Activated B cell treated with CpG ODN at 0.5 μM for 24 hours (primary cell): ENCODE data around the gene HS3ST2. TPM values are rescaled to one million over a fixed set of nuclear protein-coding genes. Genes with fewer than 3 reads are reported as not detected.

Experiments
- ATAC-seq: fragments of 200-7000 bp; cut with Tn5 transposase; one replicate; pipeline ENCODE4 v1.10.0; 2021; ENCODE audit warnings: low read depth, mild to moderate bottlenecking, moderate library complexity
- CTCF ChIA-PET: fragments of 350-600 bp; sonication (Branson Sonifier 250); formaldehyde crosslinking; loops from one replicate; lab custom pipeline; 2021; ENCODE audit warnings: antibody characterized with exemption; lab: Charles Lee
- POLR2A ChIA-PET: fragments of 350-600 bp; sonication (Branson Sonifier 250); formaldehyde crosslinking; loops from one replicate; lab custom pipeline; 2021; ENCODE audit warnings: antibody characterized with exemption; lab: Charles Lee
- DNase-seq: peaks from one replicate; pipeline ENCODE4 v3.0.0; 2022
- H3K27ac Mint-ChIP-seq: one replicate; pipeline ENCODE4 v1.8.0; 2020; ENCODE audit warnings: mixed read lengths
- H3K27me3 Mint-ChIP-seq: one replicate; pipeline ENCODE4 v1.8.0; 2021; ENCODE audit warnings: mixed read lengths
- H3K36me3 Mint-ChIP-seq: one replicate; pipeline ENCODE4 v1.8.0; 2021; ENCODE audit warnings: low read depth, mixed read lengths
- H3K4me1 Mint-ChIP-seq: one replicate; pipeline ENCODE4 v1.8.0; 2021; ENCODE audit warnings: mixed read lengths
- H3K4me3 Mint-ChIP-seq: one replicate; pipeline ENCODE4 v1.8.0; 2020; ENCODE audit warnings: mild to moderate bottlenecking, mixed read lengths
- H3K9me3 Mint-ChIP-seq: one replicate; pipeline ENCODE4 v1.8.0; 2020; ENCODE audit warnings: mixed read lengths
- intact Hi-C: fragments of 100-400 bp; cut with micrococcal nuclease; formaldehyde crosslinking; loops from one replicate; pipeline ENCODE4 v1.15.1; 2024
- total RNA-seq: library from RNA; stranded (reverse); gene quantifications from 2 replicates; pipeline ENCODE4 v1.2.3, GENCODE V29; 2022
- TF ChIP-seq, protein P1 (sequence below): fragments of 200-600 bp; IDR thresholded peaks from one replicate; pipeline ENCODE4 v1.8.0; 2022; ENCODE audit warnings: antibody characterized with exemption, mild to moderate bottlenecking

HS3ST2 gene
- total RNA-seq, 1 donor from 2014 or later = not detected

GRCh38 chr16:22797551-22797950 is 16.4 kb upstream of the HS3ST2 start:
- H3K27me3 Mint-ChIP-seq = peaks cover 11% of the 10 kb centered on the region
- no peak overlapping the region for H3K27ac Mint-ChIP-seq
- TF ChIP-seq, protein P1, sequence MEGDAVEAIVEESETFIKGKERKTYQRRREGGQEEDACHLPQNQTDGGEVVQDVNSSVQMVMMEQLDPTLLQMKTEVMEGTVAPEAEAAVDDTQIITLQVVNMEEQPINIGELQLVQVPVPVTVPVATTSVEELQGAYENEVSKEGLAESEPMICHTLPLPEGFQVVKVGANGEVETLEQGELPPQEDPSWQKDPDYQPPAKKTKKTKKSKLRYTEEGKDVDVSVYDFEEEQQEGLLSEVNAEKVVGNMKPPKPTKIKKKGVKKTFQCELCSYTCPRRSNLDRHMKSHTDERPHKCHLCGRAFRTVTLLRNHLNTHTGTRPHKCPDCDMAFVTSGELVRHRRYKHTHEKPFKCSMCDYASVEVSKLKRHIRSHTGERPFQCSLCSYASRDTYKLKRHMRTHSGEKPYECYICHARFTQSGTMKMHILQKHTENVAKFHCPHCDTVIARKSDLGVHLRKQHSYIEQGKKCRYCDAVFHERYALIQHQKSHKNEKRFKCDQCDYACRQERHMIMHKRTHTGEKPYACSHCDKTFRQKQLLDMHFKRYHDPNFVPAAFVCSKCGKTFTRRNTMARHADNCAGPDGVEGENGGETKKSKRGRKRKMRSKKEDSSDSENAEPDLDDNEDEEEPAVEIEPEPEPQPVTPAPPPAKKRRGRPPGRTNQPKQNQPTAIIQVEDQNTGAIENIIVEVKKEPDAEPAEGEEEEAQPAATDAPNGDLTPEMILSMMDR = no peak
- no peak for ATAC-seq
- H3K4me1 Mint-ChIP-seq = no peaks in the 10 kb centered on the region
- H3K9me3 Mint-ChIP-seq = peaks cover 8% of the 10 kb centered on the region
- H3K36me3 Mint-ChIP-seq = no peaks in the 10 kb centered on the region
- CTCF ChIA-PET = no interaction called here
- POLR2A ChIA-PET = no interaction called here
- no peak overlapping the region for H3K4me3 Mint-ChIP-seq
- no peak for DNase-seq
- intact Hi-C loops = no loop called here

DNA sequence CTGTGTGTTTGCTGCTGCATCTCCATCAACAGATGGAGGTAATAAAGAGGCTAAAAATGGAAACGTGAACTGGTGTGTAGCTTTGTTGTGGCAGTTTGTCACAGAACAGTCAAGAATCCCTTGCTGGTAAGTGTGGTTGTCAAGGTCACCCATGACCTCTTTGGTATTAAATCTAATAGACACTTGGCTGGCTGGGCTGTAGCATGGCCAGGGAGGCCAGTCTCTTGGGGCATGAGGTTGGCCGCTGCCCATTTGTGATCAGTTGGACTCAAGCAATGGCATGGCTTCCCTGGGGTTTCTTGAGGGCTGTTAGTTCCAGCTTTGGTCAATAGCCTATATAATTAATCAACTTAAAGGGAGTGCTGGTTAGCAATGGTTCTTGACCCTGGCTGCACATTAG is 14.8 kb upstream of the HS3ST2 start:
- intact Hi-C loops = no loop called here
- Mint-ChIP-seq H3K36me3 (no peaks in the 10 kb centered on the region), H3K4me3 (no peak overlapping the region), H3K27me3 (peaks cover 17% of the 10 kb centered on the region), H3K9me3 (peaks cover 7% of the 10 kb centered on the region), H3K4me1 (no peaks in the 10 kb centered on the region), H3K27ac (no peak overlapping the region)
- CTCF ChIA-PET = no interaction called here
- DNase-seq (no peak), ATAC-seq (no peak)
- POLR2A ChIA-PET = no interaction called here
- TF ChIP-seq, protein P1 = no peak

DNA sequence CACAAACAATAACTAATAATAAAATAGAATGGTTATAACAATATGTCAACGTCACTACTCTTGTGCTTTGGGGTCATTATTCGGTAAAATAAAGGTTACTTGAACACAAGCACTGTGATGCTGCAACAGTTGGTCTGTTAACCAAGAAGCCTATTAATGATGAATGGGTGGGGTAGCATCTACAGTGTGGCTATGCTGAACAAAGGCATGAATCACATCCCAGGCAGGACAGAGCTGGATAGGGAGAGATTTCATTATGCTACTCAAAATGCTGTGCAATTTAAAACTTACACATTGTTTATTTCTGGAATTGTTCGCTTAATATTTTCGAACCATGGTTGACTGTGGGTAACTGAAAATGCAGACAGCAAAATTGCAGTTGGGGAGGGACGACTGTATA is 9.1 kb upstream of the HS3ST2 start:
- intact Hi-C loops = no loop called here
- no peaks in the 10 kb centered on the region for H3K36me3 Mint-ChIP-seq
- H3K4me1 Mint-ChIP-seq = no peaks in the 10 kb centered on the region
- peaks cover 13% of the 10 kb centered on the region for H3K27me3 Mint-ChIP-seq
- ATAC-seq = no peak
- ChIA-PET POLR2A (no interaction called here), CTCF (no interaction called here)
- H3K9me3 Mint-ChIP-seq = no peaks in the 10 kb centered on the region
- no peak for DNase-seq
- TF ChIP-seq, protein P1 = no peak
- no peak overlapping the region for H3K4me3 Mint-ChIP-seq
- H3K27ac Mint-ChIP-seq = no peak overlapping the region

DNA sequence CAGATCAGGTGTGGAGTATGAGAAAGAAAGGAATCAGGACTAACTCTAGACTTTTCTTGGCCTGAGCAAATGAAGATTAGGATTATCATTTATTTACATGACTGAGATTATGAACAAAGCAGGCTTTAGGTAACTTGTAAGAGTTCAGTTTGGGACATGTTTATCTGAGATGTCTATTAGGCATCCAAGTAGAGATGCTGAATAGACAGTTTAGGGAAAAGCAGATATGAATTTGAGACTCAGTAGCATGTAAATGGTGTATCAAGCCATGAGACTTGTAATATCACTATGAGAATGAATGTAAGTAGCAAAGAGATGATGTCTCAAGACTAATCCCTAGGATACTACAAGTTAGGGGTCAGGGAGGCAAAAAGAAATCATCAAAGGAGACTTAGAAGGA is 8.6 kb upstream of the HS3ST2 start:
- TF ChIP-seq, protein P1 = no peak
- ATAC-seq (no peak), DNase-seq (no peak)
- ChIA-PET CTCF (no interaction called here), POLR2A (no interaction called here)
- Mint-ChIP-seq H3K27me3 (peaks cover 15% of the 10 kb centered on the region), H3K9me3 (no peaks in the 10 kb centered on the region), H3K4me3 (no peak overlapping the region), H3K36me3 (no peaks in the 10 kb centered on the region), H3K27ac (no peak overlapping the region), H3K4me1 (no peaks in the 10 kb centered on the region)
- intact Hi-C loops = no loop called here

DNA sequence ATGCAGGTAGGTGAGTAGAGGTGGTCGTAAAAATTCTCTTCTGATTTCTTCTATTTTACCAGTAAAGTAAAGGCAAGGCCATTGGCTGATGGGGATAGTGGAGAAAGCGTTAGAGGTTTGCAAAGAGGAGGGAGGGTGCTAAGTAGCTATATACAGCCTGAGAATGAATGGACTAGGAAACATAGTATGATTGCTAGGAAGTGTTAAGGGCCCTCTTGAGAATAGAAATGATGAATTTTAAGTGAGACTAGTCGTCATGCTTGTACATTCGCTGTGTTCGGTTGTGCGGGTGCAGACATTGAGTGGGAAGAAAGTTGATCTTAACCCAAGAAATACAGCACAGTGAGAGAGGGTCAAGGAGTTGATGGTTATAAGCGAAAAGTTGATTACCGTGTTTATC is 7.2 kb upstream of the HS3ST2 start:
- Mint-ChIP-seq H3K4me3 (no peak overlapping the region), H3K27ac (no peak overlapping the region), H3K27me3 (peaks cover 21% of the 10 kb centered on the region), H3K9me3 (no peaks in the 10 kb centered on the region), H3K36me3 (no peaks in the 10 kb centered on the region), H3K4me1 (no peaks in the 10 kb centered on the region)
- ChIA-PET POLR2A (no interaction called here), CTCF (no interaction called here)
- TF ChIP-seq, protein P1 = no peak
- intact Hi-C loops = no loop called here
- ATAC-seq = no peak
- DNase-seq = no peak
